Activated CD4-positive, alpha-beta T cell treated with anti-CD3 and anti-CD28 coated beads, Interleukin-2, Interleukin-4, amounts not matched to agents 100 ng/mL and 50 ng/mL, durations not matched to agents 16 hours and 8 hours (primary cell): ENCODE measurements around the gene NRSN2.
"Not testable (repeated sequence)": the region's sequence is repeated elsewhere in the genome, so short reads cannot be mapped to it uniquely, and the experiment has no call there.

Experiments
- DNase-seq: peaks from one replicate; pipeline ENCODE4 v3.0.0-alpha.2; 2020; ENCODE audit warnings: low spot score

Gene NRSN2

GRCh38 chr20:375265-375889 lies 28.5 kb downstream of the NRSN2 start:
- no peak for DNase-seq

- no peak for DNase-seq
Observed at GRCh38 chr20:376089-376488, 29.2 kb downstream of the NRSN2 start.

GRCh38 chr20:376750-377149 lies 29.8 kb downstream of the NRSN2 start:
- no peak for DNase-seq

GRCh38 chr20:377578-377977 lies 30.7 kb downstream of the NRSN2 start:
- DNase-seq = not testable (repeated sequence)

- DNase-seq = no peak
Observed at GRCh38 chr20:378961-379336, 32.0 kb downstream of the NRSN2 start.

- peak; percentile 71 for DNase-seq
Observed at GRCh38 chr20:380763-381580, 34.1 kb downstream of the NRSN2 start.

- peak; percentile 86 for DNase-seq
Observed at GRCh38 chr20:381581-382290, 34.8 kb downstream of the NRSN2 start.

DNA sequence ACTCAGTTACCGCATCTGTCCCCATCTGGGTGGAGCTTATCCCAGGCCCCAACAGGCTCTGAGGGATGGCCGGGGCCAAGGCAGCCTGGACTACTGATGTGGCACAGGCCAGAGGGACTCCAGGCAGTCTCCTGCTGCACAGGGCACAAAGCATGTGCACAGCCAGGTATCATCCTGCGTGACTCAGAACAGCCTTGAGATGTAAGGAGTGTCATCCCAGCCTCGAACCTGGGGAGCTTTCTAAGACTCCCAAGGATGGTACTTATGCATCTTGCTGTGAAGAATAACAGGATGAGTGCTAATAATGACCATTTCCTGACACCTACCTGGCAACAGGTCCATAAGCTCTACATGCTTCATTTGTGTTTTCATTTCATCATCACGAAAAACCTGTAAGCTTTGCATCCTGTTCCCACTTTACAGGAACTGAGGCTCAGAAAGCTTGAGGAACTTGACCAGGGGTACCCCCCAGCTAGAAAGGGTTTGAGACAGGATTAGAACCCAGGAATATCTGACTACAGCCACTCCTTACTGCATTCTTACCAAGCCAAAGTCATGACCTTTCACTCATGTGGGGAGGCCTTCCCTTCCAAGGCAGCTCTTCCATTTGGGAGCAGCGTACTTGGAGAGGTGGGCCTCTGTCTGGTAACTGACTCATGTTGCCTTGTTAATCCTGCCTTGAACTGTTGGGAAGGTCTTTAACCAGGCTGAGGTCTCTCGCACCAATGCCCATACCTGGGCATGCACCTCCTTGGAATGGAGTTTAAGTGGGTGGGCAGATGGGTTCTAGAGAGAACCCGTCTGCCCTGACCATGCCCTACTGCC lies 35.6 kb downstream of the NRSN2 start:
- DNase-seq = no peak

DNA sequence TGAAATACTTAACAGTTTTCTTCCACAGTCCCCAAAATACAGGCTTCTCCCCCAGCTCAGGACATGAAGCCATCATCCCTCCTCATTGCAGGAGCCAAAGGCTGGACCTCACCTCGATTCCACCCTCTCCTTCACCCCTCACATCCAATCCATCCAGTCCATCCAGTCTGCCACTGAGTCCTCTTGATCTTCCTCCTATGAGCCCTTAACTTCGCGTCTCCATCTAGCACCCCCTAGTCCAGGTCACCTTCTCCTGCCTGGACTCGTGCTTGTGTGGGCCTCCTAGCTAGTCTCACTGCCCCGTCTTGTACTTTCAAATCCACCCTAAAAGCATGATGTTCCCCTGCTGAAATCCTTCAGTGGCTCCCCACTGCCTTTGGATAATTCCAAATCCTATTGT lies 37.0 kb downstream of the NRSN2 start:
- no peak for DNase-seq

DNA sequence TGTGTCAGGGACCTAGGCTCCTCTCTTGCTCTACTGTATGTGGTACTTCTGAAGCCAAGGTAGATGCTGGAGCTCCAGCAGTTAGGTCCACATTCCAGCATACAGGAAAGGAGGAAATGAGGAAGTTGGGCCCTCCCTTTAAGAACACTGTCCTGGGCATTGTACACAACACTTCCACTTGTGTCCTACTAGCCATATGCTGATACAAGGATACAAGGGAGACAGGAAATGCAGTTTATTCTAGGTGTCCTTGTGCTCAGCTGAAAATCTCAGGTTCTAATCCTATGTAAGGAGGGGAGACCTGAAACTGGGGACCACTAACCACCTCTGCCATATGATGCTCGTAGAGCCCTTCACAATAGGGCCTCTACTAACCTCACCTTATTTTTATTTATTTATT lies 37.8 kb downstream of the NRSN2 start:
- no peak for DNase-seq

DNA sequence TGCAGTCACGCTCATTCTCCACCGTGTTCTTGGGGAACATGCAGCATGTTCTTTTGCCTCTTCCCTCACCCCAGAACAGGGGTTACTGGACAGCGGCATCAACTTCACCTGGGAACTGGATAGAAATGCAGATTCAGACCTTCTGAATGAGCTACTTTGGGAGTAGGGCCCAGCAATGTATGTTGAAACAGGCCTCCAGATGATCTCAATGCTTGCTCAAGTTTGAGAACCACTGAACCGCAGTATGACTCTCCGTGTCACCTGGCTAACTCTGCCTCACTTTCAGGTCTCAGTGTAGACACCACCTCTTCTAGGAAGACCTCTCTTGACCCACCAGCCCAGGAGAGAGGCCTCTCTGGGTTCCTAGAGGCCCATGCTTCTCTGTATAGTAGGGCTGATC lies 38.5 kb downstream of the NRSN2 start:
- no peak for DNase-seq

DNA sequence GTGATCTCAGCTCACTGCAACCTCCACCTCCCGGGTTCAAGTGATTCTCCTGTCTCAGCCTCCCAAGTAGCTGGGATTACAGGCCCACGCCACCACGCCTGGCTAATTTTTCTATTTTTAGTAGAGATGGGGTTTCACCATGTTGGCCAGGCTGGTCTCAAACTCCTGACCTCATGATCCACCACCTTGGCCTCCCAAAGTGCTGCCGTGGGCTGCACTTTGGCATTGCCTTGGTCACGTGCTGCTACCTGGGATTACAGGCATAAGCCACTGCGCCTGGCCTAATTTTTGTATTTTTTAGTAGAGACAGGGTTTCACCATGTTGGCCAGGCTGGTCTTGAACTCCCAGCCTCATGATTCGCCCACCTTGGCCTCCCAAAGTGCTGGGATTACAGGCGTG lies 39.7 kb downstream of the NRSN2 start:
- DNase-seq = not testable (repeated sequence)

DNA sequence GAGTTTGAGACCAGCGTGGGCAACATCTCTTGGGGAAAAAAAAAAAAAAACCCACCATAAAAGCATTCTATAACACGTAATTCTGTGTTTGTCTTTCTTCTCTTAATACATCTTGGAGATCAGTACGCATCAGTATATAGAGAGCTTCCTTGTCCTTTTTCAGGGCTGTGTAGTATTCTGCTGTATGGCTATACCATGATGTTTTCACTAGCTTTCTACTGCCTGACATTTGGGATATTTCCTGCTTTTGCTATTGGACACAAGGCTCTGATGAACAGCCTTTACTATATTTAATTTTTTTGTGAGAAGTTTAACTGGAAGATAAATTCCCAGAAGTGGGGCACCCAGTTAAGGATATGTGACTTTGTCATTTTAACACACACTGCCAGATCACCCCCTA lies 40.6 kb downstream of the NRSN2 start:
- no peak for DNase-seq

- DNase-seq = no peak
Observed at GRCh38 chr20:388034-388994, 41.4 kb downstream of the NRSN2 start.

- DNase-seq = no peak
Observed at GRCh38 chr20:389220-389619, 42.3 kb downstream of the NRSN2 start.

- DNase-seq = no peak
Observed at GRCh38 chr20:391041-391711, 44.3 kb downstream of the NRSN2 start.

DNA sequence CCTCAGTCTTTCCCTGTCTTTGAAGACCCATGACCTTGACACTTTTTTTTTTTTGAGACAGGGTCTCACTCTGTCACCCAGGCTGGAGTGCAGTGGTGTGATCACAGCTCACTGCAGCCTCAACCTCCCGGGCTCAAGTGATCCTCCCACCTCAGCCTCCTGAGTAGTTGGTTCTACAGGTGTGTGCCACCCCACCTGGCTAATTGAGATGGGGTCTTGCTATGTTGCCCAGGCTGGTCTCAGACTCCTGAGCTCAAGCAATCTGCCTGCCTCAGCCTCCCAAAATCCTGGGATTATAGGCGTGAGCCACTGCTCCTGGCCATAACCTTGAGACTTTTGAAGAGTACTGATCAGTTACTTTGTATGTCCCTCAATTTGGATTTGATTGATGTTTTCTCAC lies 46.4 kb downstream of the NRSN2 start:
- DNase-seq = not testable (repeated sequence)

DNA sequence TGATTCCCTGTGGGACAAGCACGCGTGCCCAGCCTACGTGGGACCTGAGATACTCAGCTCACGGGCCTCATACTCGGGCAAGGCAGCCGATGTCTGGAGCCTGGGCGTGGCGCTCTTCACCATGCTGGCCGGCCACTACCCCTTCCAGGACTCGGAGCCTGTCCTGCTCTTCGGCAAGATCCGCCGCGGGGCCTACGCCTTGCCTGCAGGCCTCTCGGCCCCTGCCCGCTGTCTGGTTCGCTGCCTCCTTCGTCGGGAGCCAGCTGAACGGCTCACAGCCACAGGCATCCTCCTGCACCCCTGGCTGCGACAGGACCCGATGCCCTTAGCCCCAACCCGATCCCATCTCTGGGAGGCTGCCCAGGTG lies 49.3 kb downstream of the NRSN2 start:
- DNase-seq = no peak

DNA sequence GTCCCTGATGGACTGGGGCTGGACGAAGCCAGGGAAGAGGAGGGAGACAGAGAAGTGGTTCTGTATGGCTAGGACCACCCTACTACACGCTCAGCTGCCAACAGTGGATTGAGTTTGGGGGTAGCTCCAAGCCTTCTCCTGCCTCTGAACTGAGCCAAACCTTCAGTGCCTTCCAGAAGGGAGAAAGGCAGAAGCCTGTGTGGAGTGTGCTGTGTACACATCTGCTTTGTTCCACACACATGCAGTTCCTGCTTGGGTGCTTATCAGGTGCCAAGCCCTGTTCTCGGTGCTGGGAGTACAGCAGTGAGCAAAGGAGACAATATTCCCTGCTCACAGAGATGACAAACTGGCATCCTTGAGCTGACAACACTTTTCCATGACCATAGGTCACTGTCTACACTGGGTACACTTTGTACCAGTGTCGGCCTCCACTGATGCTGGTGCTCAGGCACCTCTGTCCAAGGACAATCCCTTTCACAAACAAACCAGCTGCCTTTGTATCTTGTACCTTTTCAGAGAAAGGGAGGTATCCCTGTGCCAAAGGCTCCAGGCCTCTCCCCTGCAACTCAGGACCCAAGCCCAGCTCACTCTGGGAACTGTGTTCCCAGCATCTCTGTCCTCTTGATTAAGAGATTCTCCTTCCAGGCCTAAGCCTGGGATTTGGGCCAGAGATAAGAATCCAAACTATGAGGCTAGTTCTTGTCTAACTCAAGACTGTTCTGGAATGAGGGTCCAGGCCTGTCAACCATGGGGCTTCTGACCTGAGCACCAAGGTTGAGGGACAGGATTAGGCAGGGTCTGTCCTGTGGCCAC lies 49.9 kb downstream of the NRSN2 start:
- no peak for DNase-seq
